GM19463 (cell line): Measurements from ENCODE around the gene C8G.

ENCODE experiments used
- ATAC-seq: cut with Tn5 transposase; IDR thresholded peaks from one replicate; pipeline ENCODE4 v1.9.1; 2021; ENCODE audit warnings: mild to moderate bottlenecking, moderate library complexity; ENCODE audit not compliant: unreplicated experiment

Gene C8G

GRCh38 chr9:136944519-136945332 is at the start of gene C8G, which contains the start of gene FBXW5:
Gene C8G (plus strand): TSS chr9:136945243. CDS start chr9:136945321, 78 bp downstream.
Gene FBXW5 (minus strand): TSS chr9:136944738. CDS start chr9:136944083, 655 bp downstream.
- peak; percentile 81 for ATAC-seq

DNA sequence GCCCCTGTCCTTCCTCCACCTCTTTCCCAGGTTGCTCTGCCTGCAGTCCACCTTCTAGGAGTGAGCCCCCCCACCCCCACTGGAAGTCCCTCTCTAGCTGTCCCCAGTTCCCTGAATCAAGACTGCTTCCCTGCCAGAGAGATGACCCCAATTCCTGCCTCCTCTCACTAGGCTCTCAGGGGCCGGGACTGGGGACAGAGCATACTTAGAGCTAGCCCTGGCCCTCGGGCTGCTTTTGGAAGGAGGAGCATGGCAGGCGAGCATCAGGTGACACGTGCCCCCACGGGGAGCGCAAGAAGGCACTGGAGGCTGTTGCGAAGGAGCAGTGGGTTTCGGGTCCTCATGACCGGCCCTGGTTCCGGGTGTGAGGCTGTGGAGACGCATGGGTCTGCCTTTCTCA is 49.0 kb upstream of the C8G start:
- ATAC-seq: no peak

- ATAC-seq: no peak
These were observed 46.5 kb upstream of the C8G start for GRCh38 chr9:136898483-136899100.

- no peak for ATAC-seq
These were observed 45.8 kb upstream of the C8G start for GRCh38 chr9:136899196-136899595.

GRCh38 chr9:136900556-136900955 is 44.5 kb upstream of the C8G start:
- no peak for ATAC-seq

- ATAC-seq: no peak
These were observed 44.0 kb upstream of the C8G start for GRCh38 chr9:136900988-136901515.

DNA sequence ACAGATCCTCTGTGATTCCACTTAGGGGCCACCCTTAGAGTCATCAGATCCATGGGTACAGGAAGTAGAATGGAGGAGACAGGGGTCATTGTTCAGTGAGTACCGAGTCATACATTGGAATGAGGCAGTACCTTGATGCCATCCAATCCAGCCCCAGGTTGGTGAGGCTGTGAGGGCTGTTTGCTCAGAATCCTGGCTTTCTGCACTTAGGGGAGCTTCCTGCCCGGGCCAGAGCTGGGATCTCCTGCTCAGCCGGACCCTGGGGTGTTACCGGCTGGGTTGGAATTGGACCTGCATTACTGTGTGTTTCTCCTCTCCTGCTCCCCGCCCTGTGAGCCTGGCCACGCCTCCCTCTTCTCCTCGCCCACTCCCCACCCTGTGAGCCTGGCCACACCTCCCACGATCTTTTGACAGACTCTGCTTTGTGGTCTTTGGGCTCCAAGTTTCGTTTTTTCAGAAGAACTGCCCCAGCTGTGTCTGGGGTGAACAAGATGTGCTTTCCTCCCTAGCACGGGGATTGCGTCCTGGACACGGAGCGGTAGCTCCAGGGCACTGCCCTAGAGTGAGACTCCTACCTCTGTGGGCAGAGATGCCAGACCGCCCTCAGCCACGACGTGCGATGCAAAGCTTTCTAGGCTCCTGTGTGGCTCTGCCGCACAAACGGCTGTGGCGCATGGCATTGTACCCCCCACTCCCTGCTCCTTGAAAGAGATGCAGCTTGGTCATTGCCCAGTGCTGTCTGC is 43.4 kb upstream of the C8G start:
- ATAC-seq: peak; percentile 68

DNA sequence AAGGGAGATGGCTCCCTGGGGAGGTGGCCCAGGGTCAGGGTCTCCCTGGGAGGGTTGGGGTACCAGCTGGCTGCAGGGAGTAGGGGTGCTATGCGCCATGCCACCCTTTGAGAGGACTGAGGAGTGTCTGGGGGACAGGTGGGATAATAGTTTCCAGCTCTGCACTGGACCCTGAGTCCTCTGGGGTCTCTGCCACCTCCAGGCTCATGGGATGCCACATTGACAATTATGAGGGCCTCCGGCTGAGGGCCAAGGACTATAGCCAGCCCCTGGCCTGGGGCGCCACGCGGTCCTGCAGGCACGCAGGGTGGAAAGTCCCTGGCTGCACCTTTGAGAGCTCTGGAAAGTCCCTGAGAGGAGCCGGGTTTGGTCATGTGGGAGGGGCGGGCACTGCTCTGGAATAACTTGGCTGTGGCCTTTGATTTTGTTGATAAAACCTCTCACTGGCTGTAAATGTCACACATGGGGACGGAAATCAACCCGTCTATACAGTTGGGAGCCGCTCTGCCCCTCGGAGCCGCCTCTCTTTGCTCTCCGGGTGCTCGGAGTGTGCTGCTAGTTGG is 42.7 kb upstream of the C8G start:
- peak; percentile 51 for ATAC-seq

- ATAC-seq: no peak
These were observed 41.9 kb upstream of the C8G start for GRCh38 chr9:136903041-136903554.

DNA sequence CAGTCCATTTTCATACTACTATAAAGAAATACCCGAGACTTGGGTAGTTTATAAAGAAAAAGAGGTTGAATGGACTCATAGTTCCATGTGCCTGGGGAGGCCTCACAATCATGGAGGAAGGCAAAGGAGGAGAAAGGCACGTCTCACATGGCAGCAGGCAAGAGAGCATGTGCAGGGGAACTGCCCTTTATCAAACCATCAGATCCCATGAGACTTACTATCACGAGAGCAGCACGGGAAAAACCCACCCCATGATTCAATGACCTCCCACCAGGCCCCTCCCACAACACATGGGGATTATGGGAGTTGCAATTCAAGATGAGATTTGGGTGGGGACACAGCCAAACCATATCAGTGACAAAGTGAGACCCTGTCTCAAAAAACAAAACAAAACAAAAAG is 38.8 kb upstream of the C8G start:
- ATAC-seq: no peak

GRCh38 chr9:136907011-136907914 is 37.8 kb upstream of the C8G start:
- no peak for ATAC-seq

DNA sequence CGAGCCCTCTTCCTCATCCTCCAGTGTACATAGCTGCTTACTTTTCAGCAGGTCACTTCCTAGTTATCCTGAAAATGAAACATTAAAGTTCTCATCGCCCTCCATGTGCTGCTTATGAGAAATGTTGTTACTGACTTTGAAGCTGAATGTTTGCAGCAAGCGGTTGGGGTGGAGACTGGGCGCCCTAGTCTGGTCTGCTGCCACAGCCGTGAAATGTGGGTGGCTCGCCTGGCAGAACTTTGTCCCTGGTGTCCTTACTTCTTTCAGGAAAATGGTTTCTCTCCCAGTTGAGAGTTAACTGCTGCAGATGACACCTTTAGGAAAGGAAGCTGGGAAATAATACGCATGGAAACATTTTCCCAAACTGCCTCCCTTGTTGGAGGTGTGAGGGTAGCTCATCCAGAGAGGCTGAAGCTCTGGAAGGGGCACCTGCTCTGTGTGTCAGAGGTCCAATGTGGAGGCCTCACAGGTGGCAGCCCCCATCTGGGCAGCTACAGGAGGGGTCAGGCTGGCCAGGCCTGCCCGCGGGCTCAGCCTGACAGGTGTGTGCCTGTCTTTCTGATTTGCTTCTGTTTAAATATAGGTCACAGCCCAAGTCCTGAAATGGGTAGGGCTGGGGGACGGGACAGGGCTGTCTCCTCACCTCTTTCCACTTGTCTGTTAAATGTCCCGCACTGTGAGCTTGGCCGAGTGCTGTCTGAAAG is 34.7 kb upstream of the C8G start:
- ATAC-seq: no peak

DNA sequence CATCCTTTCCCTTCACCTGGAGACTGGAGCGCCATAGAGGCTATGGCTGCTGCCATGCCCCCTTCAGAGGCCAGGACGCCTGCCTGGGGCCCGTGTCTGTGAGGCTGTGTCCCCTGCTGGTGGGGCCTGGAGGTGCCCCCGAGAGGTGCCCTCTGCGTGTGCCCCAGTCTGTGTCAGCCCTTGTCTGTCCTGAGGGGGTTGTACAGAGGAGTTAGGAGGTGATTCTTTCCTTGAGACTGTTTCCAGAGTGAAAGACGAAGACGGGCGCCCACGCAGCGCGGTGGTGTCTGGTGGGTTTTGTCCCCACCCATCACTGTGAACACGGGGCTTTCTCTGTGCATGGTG is 34.2 kb upstream of the C8G start:
- no peak for ATAC-seq

DNA sequence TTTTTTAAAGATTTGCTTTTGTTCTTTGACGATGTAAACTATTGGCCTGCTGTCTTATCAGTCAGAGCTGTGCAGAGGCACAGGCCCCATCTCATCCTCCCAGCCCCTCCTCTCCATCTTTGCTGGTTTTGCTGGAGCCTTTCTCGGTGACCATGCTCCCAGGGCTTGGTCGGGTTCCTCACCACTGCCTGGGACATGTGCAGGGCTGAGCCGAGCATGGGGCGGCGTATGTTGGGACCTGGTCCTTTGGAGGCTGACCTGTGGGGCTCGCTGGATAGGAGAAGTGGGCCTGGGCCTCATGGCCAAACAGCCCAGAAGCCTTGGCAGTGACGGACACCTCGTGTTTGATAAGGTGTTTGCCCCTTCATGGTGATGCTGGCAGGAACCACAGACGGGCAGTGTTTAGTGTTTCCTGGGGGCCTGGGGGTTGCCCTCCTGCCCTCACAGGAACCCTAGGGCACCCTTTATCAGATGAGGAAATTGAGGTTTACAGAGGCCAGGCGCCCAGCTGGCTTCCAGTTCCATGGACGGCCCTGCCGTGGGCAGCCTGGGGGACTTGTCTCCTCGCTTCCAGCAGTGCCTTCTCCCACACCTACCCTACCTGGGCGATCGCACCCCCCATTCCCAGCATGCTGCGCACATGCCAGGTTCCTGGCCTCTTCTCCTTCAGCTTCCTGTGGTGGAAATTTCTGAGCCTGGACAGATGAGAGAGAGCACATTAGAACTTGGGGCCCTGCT is 31.2 kb upstream of the C8G start:
- no peak for ATAC-seq

- ATAC-seq: no peak
These were observed 29.3 kb upstream of the C8G start for GRCh38 chr9:136915632-136916329.

DNA sequence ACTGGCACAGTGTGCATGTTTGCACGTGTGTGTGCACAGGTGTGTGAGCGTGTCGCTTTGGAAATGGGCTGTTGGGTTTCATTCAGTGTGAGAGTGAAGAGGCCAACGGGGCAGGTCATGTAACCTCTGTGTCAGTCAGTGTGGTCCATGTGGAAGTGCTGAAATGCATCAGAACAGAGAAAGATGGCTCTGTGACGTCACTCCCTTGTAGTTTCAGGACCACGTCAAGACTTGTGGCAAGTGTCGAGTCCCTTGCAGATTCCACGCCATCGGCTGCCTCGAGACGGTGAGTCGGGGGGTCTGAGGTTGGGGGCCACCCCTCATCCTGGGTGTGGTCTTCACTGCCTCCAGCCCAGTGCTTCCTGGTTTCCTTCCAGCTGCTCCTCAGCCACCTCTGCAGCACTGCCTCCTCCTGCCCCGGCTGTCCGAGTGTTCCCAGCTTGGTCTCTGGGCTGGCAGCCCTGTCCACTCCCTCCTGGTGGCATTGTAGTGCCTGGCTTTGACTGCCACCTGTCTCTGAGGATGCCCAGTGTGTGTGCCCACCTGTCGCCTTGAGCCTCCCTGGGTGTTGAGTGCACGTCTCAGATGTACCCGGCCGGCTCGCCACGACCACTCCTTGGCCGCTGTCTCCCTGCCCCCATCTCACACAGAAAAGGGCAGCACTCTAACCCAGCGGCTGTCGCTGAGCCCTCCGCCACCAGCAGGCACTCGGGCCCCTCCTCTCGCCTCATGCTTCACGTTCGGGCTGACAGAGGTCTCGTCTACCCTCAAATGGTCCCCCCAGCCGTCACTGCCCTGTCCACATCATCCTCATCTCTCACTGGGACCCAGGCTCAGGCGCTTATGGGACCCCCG is 28.5 kb upstream of the C8G start:
- no peak for ATAC-seq

DNA sequence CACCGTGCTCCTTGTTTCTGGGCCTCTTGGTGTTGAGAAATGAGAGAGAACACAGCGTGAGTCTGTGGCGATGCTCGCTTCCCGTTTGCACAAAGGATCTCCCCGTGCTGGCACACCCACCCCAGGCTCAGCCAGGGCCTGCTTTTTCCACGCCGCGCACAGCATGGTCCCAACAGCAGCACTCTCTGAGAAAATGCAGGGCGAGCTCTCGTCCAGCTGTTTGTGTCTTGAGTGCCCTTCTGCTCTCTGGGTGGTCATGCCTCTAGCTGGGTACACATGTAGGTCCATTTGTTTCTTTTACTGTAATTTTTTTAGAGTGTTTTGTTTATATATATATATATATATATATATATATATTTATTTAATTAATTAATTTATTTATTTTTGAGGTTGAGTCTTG is 27.1 kb upstream of the C8G start:
- no peak for ATAC-seq
